Gastrocnemius medialis (tissue), 4 donors: ENCODE results near the gene MOCS3.

Experiments
- POLR2A ChIP-seq, 2 donors: fragments of 450-650 bp; IDR thresholded peaks; one replicate each; pipeline ENCODE4 v1.6.1; 2017; ENCODE audit warnings: antibody characterized with exemption in 2 of 2, mild to moderate bottlenecking in 2 of 2, moderate library complexity in 2 of 2
- TF ChIP-seq, protein P1 (sequence below), 5 experiments: fragments of 450-650 bp in 3 of 5; fragments of 200-600 bp in 2 of 5; sonication (generic) in 2 of 5; IDR thresholded peaks in 4 of 5; conservative IDR thresholded peaks in 1 of 5; 1 replicate in 4 of 5; 2 replicates in 1 of 5; pipeline ENCODE4 v1.5.1; 2016 to 2019; ENCODE audit warnings: antibody characterized with exemption in 5 of 5, mild to moderate bottlenecking in 3 of 5, moderate library complexity in 3 of 5

DNA sequence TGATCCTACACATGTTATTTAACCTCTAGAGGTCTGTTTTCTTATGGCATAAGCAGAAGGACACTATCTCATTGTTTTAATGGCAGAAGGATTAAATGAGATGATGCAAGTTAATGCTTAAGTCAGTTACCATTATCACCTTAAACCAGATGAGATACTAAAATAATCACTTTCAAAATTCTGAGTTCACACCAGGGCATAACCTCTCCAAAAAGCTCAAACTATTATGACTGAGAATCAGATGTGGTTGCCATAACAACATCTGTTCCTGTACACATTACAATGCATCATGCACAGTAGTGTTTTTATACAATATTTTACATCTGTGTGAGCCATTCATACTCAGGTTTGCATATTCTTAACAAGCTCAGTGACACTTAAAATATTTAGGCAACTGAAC lies 37.6 kb upstream of the MOCS3 start:
- TF ChIP-seq, protein P1, sequence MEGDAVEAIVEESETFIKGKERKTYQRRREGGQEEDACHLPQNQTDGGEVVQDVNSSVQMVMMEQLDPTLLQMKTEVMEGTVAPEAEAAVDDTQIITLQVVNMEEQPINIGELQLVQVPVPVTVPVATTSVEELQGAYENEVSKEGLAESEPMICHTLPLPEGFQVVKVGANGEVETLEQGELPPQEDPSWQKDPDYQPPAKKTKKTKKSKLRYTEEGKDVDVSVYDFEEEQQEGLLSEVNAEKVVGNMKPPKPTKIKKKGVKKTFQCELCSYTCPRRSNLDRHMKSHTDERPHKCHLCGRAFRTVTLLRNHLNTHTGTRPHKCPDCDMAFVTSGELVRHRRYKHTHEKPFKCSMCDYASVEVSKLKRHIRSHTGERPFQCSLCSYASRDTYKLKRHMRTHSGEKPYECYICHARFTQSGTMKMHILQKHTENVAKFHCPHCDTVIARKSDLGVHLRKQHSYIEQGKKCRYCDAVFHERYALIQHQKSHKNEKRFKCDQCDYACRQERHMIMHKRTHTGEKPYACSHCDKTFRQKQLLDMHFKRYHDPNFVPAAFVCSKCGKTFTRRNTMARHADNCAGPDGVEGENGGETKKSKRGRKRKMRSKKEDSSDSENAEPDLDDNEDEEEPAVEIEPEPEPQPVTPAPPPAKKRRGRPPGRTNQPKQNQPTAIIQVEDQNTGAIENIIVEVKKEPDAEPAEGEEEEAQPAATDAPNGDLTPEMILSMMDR (IDR thresholded peaks at IDR 0.05 in 4 of 5, conservative IDR thresholded peaks at IDR 0.05 in 1 of 5) = no peak
- no peak for TF ChIP-seq POLR2A (IDR thresholded peaks at IDR 0.05)
